Hematopoietic multipotent progenitor cell treated with erythropoietin and hydrocortisone succinate and interleukin-3 and kit ligand, for 8 days (in vitro differentiated cells): ENCODE measurements around the gene FDXACB1.

Experiments
- DNase-seq: peaks from one replicate; pipeline ENCODE4 v3.0.0-alpha.2; 2015

The FDXACB1 gene

GRCh38 chr11:111841370-111842053 lies 37.5 kb downstream of the FDXACB1 start:
- peak; percentile 89 for DNase-seq

GRCh38 chr11:111840143-111840542 lies 38.8 kb downstream of the FDXACB1 start:
- no peak for DNase-seq

GRCh38 chr11:111838054-111838453 lies 40.9 kb downstream of the FDXACB1 start:
- DNase-seq, result no peak

- no peak for DNase-seq
These were observed 41.5 kb downstream of the FDXACB1 start for GRCh38 chr11:111837366-111837891.

- no peak for DNase-seq
These were observed 42.2 kb downstream of the FDXACB1 start for GRCh38 chr11:111836721-111837120.

- DNase-seq, result no peak
These were observed 42.8 kb downstream of the FDXACB1 start for GRCh38 chr11:111836162-111836561.

- no peak for DNase-seq
These were observed 43.3 kb downstream of the FDXACB1 start for GRCh38 chr11:111835665-111836064.

GRCh38 chr11:111834432-111835163 lies 44.4 kb downstream of the FDXACB1 start:
- DNase-seq, result no peak

GRCh38 chr11:111833524-111833923 lies 45.4 kb downstream of the FDXACB1 start:
- no peak for DNase-seq

GRCh38 chr11:111829185-111829968 lies 49.6 kb downstream of the FDXACB1 start:
- no peak for DNase-seq

GRCh38 chr11:111826322-111826950 lies 52.5 kb downstream of the FDXACB1 start:
- DNase-seq, result no peak
